NCI-H2196 (cell line): Measurements from ENCODE around the gene GIT2.
"Not testable (repeated sequence)": the region's sequence is repeated elsewhere in the genome, so short reads cannot be mapped to it uniquely, and the experiment has no call there.

ENCODE experiments used
- DNase-seq: peaks from one replicate; lab custom pipeline; 2025; ENCODE audit not compliant: unreplicated experiment; lab: John Stamatoyannopoulos, UW

Gene GIT2, protein sequence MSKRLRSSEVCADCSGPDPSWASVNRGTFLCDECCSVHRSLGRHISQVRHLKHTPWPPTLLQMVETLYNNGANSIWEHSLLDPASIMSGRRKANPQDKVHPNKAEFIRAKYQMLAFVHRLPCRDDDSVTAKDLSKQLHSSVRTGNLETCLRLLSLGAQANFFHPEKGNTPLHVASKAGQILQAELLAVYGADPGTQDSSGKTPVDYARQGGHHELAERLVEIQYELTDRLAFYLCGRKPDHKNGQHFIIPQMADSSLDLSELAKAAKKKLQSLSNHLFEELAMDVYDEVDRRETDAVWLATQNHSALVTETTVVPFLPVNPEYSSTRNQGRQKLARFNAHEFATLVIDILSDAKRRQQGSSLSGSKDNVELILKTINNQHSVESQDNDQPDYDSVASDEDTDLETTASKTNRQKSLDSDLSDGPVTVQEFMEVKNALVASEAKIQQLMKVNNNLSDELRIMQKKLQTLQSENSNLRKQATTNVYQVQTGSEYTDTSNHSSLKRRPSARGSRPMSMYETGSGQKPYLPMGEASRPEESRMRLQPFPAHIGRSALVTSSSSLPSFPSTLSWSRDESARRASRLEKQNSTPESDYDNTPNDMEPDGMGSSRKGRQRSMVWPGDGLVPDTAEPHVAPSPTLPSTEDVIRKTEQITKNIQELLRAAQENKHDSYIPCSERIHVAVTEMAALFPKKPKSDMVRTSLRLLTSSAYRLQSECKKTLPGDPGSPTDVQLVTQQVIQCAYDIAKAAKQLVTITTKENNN

GRCh38 chr12:109995686-109996482 is at the start of gene GIT2:
GIT2 (minus strand) TSS chr12:109996368; CDS start chr12:109996224, 144 bp downstream.
- peak; percentile 94 for DNase-seq

DNA sequence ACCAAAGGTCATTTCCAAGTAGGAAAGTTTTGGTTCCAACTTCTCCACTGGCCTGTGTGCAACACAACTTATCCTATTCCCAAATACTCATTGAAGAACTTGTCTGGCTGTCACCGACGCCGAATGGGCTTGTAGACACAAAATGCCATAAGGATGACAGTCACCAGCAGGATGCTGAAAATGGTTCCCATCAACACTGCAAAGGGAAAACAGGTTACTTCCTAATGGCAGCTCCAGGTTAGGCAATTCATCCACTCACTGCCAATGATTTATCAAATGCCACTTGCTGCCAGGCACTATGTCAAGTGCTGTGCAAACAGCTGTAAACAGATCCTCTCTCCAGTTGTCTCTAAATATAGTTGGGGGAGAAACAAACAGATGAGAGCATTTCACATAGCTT is 46.1 kb upstream of the GIT2 start:
- DNase-seq = peak; percentile 53

DNA sequence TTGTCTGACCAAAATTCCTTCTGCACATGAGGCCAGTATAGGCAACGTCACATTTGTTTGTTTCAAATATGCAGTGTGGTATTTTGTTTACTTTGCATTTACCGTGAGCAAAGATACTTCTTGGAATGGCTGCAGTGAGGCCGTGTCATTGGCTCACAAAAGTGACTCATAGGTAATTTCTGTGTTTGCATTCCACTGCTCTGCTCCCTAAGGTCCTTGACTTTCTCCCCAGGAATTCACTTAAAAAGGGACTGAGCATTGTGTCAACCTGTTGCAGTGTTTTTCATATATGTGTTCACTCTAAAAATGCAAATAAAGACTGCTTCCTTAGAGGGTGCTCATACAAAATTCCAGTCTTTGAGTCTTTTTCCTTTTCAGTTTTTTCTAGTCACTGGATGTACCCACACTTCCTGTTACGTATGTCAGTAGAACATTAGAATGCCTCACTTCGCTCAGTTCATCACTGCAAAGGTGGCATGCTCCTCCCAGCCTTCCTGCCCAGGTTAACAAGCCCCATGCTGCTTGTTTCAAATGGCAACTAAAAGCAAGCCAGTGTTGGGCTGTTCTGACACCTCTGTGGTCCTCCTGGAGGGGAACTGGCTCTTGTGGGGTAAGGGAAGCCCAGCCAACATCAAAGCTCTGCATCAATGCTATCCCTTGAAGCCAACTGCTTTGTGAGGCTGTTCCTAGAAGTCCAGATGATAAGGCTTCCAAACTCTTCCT is 43.1 kb upstream of the GIT2 start:
- peak; percentile 27 for DNase-seq

DNA sequence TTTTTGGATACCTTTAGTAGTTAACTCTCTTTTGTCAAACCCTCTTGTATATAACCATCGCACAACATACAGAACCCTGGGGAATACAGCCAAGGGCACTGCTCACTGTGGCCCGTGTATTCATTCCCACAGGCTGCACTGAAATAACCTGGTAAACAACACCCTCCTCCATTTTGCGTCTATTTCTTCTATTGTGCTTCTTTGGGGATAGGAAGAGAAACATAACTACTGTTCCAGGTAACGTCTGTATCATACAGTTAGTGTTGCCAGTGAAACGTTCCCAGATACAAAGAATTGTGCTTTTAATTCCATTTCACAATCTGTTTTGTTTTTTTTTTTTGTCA is 42.5 kb upstream of the GIT2 start:
- no peak for DNase-seq

GRCh38 chr12:110037315-110037714 is 41.1 kb upstream of the GIT2 start:
- DNase-seq = no peak

GRCh38 chr12:110035534-110036104 is 39.5 kb upstream of the GIT2 start:
- no peak for DNase-seq

GRCh38 chr12:110033888-110034287 is 37.7 kb upstream of the GIT2 start:
- no peak for DNase-seq

DNA sequence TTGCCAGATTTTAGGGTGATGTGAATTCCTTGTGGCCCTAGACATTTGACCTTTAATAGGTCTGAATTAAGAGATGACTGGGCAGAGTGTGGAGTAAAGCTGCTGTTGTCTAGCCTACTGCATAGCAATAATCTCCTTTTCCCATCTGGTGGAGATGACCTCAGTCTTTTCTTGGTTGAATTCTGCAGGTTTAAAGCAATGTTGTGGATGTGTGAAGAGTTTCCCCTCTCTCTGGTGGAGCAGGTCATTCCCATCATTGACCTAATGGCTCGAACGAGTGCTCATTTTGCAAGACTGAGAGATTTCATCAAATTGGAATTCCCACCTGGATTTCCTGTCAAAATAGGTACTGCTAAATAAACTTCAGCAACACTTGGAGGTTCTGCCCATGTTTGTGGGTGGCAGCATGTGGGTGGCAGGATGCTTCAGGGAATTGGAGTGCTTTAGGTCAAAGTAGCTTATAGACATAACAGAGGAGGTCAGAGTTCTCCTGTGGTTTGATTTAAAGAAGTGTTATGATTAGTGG is 33.2 kb upstream of the GIT2 start:
- no peak for DNase-seq

GRCh38 chr12:110028323-110028722 is 32.2 kb upstream of the GIT2 start:
- no peak for DNase-seq

GRCh38 chr12:110024051-110024450 is 27.9 kb upstream of the GIT2 start:
- no peak for DNase-seq

DNA sequence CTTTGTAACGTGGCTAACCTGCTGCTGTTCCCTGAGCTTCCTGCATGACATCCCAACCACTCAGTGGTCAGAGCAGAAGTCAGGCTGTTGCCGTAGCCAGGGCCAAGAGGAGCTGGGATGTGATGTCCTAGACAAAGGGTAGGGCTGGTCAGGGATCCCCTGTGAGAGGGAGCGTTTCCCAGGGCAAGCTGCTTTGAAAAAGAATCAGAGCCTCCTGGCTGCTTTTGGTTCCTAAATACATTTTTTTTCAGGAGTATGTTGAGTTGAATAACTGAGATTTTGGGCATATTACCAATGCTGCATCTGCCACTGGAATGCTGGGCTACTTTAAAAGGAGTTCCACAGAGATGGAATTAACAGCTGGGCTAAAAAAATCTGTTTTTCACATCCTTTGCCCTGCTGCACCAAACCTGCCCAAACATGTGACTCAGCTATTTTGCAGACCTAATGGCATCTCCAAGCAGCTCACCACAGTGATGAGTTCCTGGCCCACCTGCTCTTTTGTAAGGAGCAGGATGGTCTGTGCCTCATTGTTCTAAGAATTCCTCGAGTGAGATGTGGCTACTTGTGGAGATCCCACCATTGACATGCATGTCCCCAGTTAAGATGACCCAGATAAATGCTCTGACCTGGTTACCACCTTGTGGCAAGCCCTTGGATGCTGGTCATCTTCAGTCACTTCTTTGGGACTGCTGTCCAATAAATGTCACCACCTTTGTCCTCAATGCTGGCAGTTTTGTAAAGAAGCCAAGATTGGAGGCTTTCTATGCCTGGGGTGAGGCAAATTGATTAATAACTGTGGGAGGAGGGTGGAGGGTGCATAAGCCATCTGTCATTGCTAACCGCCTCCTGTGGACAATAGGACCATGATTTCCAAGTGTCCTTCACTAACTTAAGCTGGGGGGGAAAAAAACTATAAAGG is 27.2 kb upstream of the GIT2 start:
- DNase-seq = no peak

- no peak for DNase-seq
These were observed 24.8 kb upstream of the GIT2 start for GRCh38 chr12:110020956-110021355.

DNA sequence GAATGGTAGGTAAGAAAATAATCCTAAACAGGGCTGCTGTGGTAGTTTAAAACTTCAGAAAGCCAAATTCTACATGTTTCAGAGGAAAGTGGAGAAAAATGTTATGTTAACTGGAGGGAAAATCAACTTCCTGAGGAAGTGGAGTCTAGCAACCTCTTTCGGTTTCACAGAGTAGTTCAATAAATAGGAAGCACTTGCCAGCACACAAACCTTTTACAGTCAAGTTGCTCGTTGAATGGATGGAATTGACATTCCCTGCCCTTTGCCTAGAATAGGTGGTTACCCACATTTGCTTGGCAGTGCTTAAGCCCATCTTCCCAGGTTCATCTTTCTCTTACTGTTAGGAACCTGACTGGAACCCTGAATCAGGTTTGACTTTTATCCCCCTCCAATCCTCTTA is 19.0 kb upstream of the GIT2 start:
- no peak for DNase-seq

DNA sequence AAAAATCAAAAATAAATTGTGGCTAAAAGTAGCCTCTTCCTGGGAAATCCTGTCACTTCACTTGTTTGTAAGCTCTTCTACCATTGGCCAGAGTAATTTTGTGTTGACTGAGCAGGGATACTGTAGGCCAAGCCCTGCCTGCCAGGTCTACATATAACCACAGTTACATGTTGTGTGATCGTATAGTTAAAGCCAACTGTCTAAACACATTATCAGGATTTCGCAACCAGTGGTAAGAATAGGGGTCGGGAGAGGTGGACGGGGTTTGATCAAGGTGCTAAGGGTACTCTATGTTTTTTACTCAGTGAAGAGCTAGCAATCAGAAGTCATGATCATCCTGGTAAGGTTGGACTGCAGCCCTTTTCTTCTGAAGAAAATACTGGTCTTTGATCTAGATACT is 16.5 kb upstream of the GIT2 start:
- DNase-seq = no peak

DNA sequence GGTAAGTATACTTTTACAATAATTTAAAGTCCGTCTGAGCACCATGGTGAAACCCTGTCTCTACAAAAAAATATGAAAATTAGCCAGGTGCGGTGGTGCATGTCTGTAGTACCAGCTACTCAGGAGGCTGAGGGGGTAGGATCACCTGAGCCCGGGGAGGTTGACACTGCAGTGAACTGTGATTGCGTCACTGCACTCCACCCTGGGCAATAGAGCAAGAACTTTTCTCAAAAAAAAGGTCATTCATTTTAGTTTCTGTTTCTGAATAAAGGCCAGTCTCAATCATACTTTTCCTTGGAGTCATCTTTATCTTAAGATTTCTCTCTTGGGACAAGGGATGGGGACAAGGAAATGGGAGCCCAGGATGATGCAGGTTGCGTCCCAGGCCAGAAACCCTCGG is 16.0 kb upstream of the GIT2 start:
- DNase-seq = no peak

DNA sequence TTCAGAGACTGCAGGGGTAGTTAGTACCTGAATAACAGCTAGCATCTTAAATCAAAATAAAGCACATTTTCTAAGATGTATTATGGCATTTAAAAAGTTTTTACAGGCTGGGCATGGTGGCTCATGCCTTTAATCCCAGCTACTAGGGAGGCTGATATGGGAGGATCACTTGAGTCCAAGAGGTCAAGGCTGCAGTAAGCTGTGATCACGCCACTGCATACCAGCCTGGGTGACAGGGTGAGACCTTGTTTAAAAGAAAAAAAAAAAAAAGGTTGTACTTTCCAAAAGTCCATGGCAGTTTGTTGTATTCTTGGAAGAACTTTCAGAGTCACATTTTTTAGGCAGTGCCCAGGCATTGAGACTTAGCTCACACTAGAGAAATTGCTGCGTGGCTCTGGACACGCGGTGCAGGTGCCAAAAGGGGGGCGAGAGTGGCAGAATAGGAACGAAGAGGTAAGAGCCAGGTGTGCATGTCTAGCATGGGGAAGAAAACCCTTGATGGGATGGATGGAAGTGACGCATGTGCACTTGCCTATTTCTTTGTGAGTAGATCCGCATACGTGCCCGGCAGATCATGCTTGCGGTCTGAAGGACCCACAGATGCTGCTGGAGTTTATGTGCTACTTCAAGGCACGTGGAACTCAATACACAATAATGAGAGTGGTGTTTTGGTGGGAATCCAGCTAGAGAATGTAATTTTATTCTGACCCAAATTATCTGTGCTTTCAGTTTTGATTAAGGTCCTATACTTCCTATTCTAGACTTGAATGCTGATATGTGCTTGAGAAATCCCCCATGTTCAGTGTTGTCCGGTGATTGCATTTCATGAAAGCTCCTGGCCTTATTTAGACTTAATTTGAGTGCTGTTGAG is 14.9 kb upstream of the GIT2 start:
- DNase-seq = no peak

- not testable (repeated sequence) for DNase-seq
These were observed 12.7 kb upstream of the GIT2 start for GRCh38 chr12:110008681-110009398.

- DNase-seq = no peak
These were observed 11.7 kb upstream of the GIT2 start for GRCh38 chr12:110007881-110008280.
